MM.1S (cell line): ENCODE results near the gene NTM.

Source experiments
- DNase-seq: peaks from one replicate; pipeline ENCODE4 v3.0.0-alpha.2; 2015
- H2AFZ ChIP-seq: fragments of 300-600 bp; sonication (generic); 2 replicates; pipeline ENCODE4 v1.6.0; 2016; ENCODE audit warnings: antibody characterized with exemption, low read length
- H3F3A ChIP-seq: fragments of 300-600 bp; sonication (generic); 2 replicates; pipeline ENCODE4 v1.6.1; 2016; ENCODE audit warnings: mild to moderate bottlenecking, antibody characterized with exemption, low read length, moderate library complexity, mixed read lengths; ENCODE audit not compliant: insufficient read depth
- H3K27ac ChIP-seq: fragments of 300-600 bp; sonication (generic); 2 replicates; pipeline ENCODE4 v1.5.1; 2016; ENCODE audit warnings: mild to moderate bottlenecking, low read length
- H3K27me3 ChIP-seq: fragments of 300-600 bp; sonication (generic); replicated peaks from 2 replicates; pipeline ENCODE4 v1.6.0; 2016; ENCODE audit warnings: low read length; ENCODE audit not compliant: insufficient read depth
- H3K36me3 ChIP-seq: fragments of 300-600 bp; sonication (generic); replicated peaks from 2 replicates; pipeline ENCODE4 v1.6.1; 2016; ENCODE audit warnings: mild to moderate bottlenecking, low read length, mixed read lengths; ENCODE audit not compliant: insufficient read depth
- H3K4me1 ChIP-seq: fragments of 300-600 bp; sonication (generic); 2 replicates; pipeline ENCODE4 v1.6.1; 2016; ENCODE audit warnings: low read length, mixed read lengths
- H3K4me2 ChIP-seq: fragments of 300-600 bp; sonication (generic); 2 replicates; pipeline ENCODE4 v1.6.0; 2016; ENCODE audit warnings: low read depth, low read length
- H3K4me3 ChIP-seq: fragments of 300-600 bp; sonication (generic); 2 replicates; pipeline ENCODE4 v1.5.1; 2016; ENCODE audit warnings: low read length, mixed read lengths
- H3K79me2 ChIP-seq: fragments of 300-600 bp; sonication (generic); 2 replicates; pipeline ENCODE4 v1.6.1; 2016; ENCODE audit warnings: mixed run types, low read length, mixed read lengths
- H3K9ac ChIP-seq: fragments of 300-600 bp; sonication (generic); 2 replicates; pipeline ENCODE4 v1.6.1; 2016; ENCODE audit warnings: low read length, mixed read lengths
- H3K9me2 ChIP-seq: fragments of 300-600 bp; sonication (generic); replicated peaks from 2 replicates; pipeline ENCODE4 v1.6.1; 2016; ENCODE audit warnings: mild to moderate bottlenecking, low read length, mixed read lengths; ENCODE audit not compliant: insufficient read depth
- H3K9me3 ChIP-seq: fragments of 300-600 bp; sonication (generic); replicated peaks from 2 replicates; pipeline ENCODE4 v1.6.1; 2016; ENCODE audit warnings: mild to moderate bottlenecking, low read length, mixed read lengths; ENCODE audit not compliant: insufficient read depth
- H4K20me1 ChIP-seq: fragments of 300-600 bp; sonication (generic); 2 replicates; pipeline ENCODE4 v1.6.1; 2016; ENCODE audit warnings: mild to moderate bottlenecking, low read length, moderate library complexity, mixed read lengths; ENCODE audit not compliant: insufficient read depth
- EZH2 ChIP-seq: fragments of 300-600 bp; sonication (generic); optimal IDR thresholded peaks from 2 replicates; pipeline ENCODE3; 2017; ENCODE audit warnings: low read depth, mild to moderate bottlenecking, antibody characterized with exemption, low read length, mixed read lengths
- EZH2phosphoT487 ChIP-seq: fragments of 300-600 bp; sonication (generic); IDR thresholded peaks from 2 replicates; pipeline ENCODE4 v1.6.1; 2018; ENCODE audit warnings: antibody characterized with exemption, low read length
- TF ChIP-seq, protein P1 (sequence below): fragments of 300-600 bp; sonication (generic); IDR thresholded peaks from 2 replicates; pipeline ENCODE4 v1.5.1; 2016; ENCODE audit warnings: antibody characterized with exemption, low read length, mixed read lengths

NTM gene

DNA sequence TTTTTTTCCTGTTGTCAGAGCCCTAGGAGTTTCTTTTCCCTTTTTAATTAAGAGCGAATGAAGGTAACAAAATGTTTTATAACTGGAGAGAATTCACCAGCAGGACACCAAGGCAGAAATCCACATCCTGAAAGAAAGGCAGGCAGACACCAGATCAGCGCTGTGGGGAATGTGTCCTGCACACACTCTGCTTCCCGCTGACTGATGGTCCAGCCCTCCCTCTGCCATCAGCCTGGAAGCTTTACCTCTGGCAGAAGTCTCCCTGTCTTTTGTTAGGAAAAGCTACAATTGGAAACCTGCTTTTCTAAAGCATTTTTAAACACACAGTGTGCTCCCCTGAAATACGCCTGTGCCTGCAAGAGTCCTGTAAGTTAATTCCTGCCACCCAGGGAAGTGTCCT, 638.5 kb downstream of the NTM start:
- no peak for DNase-seq
- TF ChIP-seq EZH2 (no peak), EZH2phosphoT487 (no peak)
- TF ChIP-seq, protein P1, sequence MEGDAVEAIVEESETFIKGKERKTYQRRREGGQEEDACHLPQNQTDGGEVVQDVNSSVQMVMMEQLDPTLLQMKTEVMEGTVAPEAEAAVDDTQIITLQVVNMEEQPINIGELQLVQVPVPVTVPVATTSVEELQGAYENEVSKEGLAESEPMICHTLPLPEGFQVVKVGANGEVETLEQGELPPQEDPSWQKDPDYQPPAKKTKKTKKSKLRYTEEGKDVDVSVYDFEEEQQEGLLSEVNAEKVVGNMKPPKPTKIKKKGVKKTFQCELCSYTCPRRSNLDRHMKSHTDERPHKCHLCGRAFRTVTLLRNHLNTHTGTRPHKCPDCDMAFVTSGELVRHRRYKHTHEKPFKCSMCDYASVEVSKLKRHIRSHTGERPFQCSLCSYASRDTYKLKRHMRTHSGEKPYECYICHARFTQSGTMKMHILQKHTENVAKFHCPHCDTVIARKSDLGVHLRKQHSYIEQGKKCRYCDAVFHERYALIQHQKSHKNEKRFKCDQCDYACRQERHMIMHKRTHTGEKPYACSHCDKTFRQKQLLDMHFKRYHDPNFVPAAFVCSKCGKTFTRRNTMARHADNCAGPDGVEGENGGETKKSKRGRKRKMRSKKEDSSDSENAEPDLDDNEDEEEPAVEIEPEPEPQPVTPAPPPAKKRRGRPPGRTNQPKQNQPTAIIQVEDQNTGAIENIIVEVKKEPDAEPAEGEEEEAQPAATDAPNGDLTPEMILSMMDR: no peak

DNA sequence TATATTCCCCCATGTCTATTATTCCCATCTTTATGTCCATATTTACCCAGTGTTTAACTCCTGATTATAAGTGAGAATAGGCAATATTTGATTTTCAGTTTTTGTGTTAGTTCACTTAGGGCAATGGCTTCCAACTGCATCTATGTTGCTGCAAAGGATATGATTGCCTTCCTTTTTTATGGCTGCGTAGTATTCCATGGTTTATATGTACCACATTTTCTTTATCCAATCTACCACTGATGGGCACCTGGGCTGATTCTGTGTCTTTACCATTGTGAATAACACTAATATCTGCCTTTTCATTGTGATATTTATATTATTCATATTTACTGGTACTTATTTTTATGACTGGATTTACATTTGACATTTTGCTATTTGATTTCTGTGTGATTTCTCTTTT, 649.6 kb downstream of the NTM start:
- Histone ChIP-seq H3K27me3 (no peaks in the 10 kb centered on the region), H3K36me3 (no peaks in the 10 kb centered on the region)
- TF ChIP-seq, protein P1: no peak
- TF ChIP-seq EZH2 (no peak), EZH2phosphoT487 (no peak)

More for the DNA sequence above, 638.5 kb downstream of the NTM start:
- Histone ChIP-seq H3K9ac (no peak overlapping the region), H3K4me2 (no peak overlapping the region), H3K9me2 (no peaks in the 10 kb centered on the region), H3K36me3 (no peaks in the 10 kb centered on the region), H3K9me3 (no peaks in the 10 kb centered on the region), H3K4me1 (no peaks in the 10 kb centered on the region), H3F3A (no peaks in the 10 kb centered on the region), H3K79me2 (no peaks in the 10 kb centered on the region), H4K20me1 (no peaks in the 10 kb centered on the region), H3K27me3 (no peaks in the 10 kb centered on the region), H3K27ac (no peak overlapping the region), H2AFZ (no peak overlapping the region), H3K4me3 (no peak overlapping the region)

DNA sequence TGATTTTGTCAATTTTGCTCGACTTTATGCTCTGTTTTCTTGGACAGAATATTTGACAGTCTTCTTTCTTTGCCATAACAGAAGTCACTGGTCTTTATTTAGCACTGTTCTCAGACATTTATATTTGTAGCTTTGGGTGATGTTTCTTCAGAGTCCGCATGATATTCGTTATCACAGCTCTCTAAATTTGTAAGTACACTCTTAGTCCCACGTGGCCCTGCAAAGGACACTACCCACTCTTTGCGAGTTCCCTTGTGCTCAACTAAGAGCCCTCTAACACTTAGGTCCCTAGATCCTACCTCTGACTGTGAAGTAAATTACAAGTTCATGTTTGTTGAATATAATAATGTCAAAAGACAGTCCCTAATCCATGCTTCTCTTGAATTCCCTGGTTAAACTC, 651.9 kb downstream of the NTM start:
- Histone ChIP-seq H4K20me1 (no peaks in the 10 kb centered on the region), H3K27me3 (no peaks in the 10 kb centered on the region), H3K9me3 (no peaks in the 10 kb centered on the region), H3K79me2 (no peaks in the 10 kb centered on the region), H3K9me2 (no peaks in the 10 kb centered on the region), H3K4me3 (no peak overlapping the region), H3K9ac (no peak overlapping the region), H3K36me3 (no peaks in the 10 kb centered on the region), H3K27ac (no peak overlapping the region), H3K4me2 (no peak overlapping the region), H3K4me1 (no peaks in the 10 kb centered on the region), H2AFZ (no peak overlapping the region), H3F3A (no peaks in the 10 kb centered on the region)
- no peak for TF ChIP-seq EZH2phosphoT487
- TF ChIP-seq, protein P1: no peak
- TF ChIP-seq EZH2: no peak
- no peak for DNase-seq

More for the DNA sequence above, 649.6 kb downstream of the NTM start:
- Histone ChIP-seq H3K9me3 (no peaks in the 10 kb centered on the region), H3F3A (no peaks in the 10 kb centered on the region), H3K4me2 (no peak overlapping the region), H2AFZ (no peak overlapping the region), H3K27ac (no peak overlapping the region), H4K20me1 (no peaks in the 10 kb centered on the region), H3K9me2 (no peaks in the 10 kb centered on the region), H3K4me3 (no peak overlapping the region), H3K9ac (no peak overlapping the region), H3K4me1 (no peaks in the 10 kb centered on the region), H3K79me2 (no peaks in the 10 kb centered on the region)
- no peak for DNase-seq
